Activated gamma-delta T cell treated with Interleukin-2 at 50 U/mL for 16 hours (primary cell): ENCODE results near the gene LGI4.
"Not testable (repeated sequence)": the region's sequence is repeated elsewhere in the genome, so short reads cannot be mapped to it uniquely, and the experiment has no call there.

ENCODE experiments used
- DNase-seq: peaks from one replicate; pipeline ENCODE4 v3.0.0-alpha.2; 2020

LGI4 gene

GRCh38 chr19:35140962-35141836 is 6.3 kb upstream of the LGI4 start:
- DNase-seq = peak; percentile 94

DNA sequence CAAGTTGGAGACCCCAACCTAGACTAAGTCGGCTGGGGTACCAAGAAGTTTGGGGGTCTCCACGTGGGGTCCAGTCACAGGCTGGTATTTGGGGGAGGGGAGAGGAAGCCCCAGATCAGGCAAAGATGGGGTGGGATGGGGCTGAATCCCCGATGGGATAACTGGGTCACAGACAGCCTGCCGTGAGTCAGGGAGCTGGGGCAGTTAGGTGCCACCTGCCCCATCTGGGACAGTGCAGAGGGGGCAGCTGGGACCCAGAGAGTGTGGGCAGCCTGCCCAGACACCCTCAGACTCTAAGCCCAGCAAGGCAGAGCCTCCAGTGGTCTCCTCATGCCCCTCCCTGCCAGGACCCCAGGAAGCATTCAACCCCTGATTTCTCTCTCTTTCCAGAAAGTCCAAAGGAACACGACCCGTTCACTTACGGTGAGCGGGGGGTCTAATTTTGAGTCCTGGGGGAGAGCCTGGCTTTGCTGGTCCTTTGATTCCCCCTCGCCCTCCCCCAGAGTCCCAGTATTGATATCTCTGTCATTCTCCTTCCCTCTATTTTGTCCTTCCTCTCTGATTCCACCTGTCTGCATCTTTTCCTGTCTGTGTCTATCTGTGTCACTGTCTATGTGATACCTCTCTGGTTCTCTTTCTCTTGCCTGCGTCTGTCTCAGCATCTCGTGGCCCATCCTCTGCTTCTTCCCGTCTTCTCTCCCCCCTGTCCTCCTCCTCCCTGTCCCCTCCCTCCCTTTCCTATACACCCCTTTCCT is 5.5 kb upstream of the LGI4 start:
- DNase-seq = no peak

DNA sequence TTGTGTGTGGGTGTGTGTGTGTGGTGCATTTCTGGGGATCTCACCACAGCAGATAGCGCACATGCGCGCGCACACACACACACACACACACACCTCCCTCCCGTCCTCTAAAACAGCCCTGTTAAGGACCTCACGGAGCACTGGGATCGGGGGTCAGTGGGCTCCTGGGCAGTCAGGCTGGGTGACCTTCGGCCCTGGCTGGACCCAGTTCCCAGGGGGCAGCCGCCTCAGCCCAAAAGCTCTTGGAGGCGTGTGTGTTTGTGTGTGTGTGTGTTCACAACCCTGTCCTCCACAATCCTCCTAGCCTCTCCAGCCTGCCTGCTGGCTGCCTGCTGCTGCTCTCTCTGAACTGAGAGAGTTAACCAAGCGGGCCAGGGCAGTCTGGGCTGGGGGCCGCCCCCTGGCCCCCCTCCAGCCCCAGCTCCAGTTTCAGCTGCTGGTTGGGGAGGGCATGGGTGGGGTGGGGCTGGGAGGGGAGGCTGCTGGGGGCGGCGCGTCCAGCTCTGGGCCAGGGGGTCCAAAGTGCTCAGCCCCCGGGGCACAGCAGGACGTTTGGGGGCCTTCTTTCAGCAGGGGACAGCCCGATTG is 3.5 kb upstream of the LGI4 start, which contains the start of gene FXYD1:
TSS of gene FXYD1 (plus strand) at position 520 of the 588 bp plus-strand sequence. CDS start 1,256 bp downstream, outside the sequence.
- no peak for DNase-seq

DNA sequence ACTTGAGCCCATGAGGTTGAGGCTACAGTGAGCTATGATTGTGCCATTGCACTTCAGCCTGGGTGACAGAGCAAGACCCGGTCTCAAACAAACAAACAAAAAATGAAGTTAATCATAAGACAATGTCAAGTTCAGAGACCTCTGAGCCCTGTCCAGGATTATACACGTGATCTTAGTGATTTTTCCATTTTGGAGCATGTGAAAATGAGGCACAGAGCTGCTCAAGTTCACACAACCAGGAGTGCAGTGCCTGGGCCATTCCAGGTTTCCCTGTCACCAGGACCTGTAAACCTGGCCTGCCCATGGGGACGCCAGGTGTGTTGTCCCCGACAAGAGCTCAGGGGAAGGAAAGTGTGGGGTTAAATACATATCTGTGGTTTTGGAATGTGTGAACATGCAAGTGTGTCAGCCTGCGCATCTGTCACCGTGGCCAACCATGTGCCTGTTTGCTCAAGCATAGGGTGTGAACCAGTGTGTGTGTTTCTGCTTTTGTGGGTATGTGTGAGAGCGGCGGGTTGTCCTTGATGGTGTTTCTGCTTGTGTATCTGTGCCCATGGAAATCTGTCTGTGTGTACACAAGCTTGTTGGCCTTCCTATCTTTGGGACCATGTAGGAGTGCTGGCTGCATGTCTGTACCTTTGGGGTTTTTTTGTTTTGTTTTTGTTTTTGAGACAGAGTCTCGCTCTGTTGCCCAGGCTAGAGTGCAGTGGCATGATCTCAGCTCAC is 2.3 kb upstream of the LGI4 start:
- no peak for DNase-seq

- DNase-seq = no peak
Observed at GRCh38 chr19:35136231-35136630, 1.4 kb upstream of the LGI4 start.

DNA sequence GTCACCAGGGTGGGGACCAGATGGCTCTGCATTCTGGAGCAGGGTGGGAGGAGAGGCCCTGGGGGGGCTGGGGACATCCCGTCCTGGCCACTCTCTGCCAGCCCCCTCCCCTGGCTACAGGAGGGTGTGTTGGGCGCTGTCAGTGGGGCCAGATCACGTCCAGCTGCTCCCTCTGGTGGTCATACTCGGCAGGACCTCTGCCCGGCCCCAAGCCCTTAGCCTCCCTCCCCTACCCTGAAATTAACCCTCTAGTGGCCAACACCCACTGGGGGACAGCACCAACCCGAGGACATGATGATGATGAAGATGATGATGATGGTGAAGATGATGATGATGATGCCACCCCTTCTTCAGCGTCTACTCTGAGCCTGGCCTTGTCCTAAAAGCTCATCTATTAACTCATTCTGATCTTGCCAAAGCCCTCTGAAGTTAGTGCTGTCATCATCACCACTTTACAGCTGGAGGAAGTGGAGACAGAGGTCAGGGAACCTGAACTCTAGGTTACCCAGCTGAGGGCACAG is 590 bp upstream of the LGI4 start:
- peak; percentile 57 for DNase-seq

GRCh38 chr19:35133826-35134225 is 1.0 kb downstream of the LGI4 start:
- no peak for DNase-seq

DNA sequence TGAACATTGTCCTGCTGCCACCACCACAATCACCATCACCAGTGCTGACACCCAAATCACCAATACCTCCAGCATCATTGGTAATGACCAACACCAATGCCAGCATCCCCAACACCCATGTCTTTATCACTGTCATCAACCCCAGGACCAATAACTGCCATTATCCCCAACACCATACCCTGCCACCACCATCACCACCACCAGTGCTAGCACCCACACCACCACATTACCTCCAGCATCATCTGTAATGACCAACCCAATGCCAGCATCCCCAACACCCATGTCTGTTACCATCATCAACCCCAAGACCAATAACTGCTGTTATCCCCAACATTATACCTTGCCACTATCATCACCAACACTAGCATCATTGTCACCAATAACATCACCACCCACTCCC is 2.6 kb downstream of the LGI4 start:
- no peak for DNase-seq

- no peak for DNase-seq
Observed at GRCh38 chr19:35130761-35131720, 3.8 kb downstream of the LGI4 start.

DNA sequence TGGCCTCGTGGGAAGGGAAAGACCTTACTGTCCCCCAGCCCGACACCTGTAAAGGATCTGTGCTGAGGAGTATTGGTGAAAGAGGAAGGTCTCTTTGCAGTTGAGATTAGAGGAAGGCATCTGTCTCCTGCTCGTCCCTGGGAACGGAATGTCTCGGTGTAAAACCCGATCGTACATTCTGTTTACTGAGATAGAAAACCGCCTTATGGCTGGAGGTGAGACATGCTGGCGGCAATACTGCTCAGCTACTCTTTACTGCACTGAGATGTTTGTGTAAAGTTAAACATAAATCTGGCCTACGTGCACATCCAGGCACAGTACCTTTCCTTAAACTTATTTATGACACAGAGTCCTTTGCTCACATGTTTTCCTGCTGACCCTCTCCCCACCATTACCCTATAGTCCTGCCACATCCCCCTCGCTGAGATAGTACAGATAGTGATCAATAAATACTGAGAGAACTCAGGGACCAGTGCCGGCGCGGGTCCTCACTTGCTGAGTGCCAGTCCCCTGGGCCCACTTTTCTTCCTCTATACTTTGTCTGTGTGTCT is 5.1 kb downstream of the LGI4 start:
- DNase-seq = not testable (repeated sequence)

GRCh38 chr19:35128398-35129057 is 6.3 kb downstream of the LGI4 start:
- no peak for DNase-seq

DNA sequence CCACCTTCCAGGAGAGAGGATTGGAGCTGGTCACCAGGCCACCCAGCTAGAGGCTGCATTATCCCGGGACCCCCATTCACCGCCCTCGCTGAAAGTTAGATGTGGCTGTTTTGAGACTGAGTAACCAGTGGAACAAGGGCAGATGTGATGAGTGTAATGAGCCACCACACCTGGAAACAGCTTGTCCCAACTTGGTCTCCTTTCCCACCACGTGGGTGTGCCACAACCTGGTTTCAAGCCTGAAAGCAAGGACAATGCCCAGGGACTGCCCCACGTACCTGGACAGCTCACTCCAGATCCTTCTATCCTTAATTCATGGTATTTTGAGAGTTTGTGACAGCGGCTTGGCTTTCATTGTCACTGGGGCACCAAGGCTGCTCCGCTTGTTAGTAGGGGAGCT is 7.0 kb downstream of the LGI4 start:
- no peak for DNase-seq

DNA sequence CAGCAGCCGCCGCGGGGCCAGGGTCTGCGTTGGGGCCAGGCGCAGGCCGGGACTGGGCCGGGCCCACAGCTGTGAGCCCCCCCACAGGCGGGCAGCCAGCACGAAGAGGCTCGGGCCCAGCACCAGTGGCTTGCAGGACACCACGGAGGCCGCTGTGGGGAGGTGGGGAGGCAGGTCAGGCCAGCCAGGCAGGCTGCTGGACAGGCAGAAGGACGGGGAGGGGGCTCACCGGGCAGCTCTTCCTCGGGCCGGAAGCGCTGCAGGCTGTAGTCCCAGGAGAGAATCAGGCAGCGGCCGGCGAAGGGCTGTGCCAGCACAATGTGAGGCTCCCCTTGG is 8.3 kb downstream of the LGI4 start:
- DNase-seq = no peak

DNA sequence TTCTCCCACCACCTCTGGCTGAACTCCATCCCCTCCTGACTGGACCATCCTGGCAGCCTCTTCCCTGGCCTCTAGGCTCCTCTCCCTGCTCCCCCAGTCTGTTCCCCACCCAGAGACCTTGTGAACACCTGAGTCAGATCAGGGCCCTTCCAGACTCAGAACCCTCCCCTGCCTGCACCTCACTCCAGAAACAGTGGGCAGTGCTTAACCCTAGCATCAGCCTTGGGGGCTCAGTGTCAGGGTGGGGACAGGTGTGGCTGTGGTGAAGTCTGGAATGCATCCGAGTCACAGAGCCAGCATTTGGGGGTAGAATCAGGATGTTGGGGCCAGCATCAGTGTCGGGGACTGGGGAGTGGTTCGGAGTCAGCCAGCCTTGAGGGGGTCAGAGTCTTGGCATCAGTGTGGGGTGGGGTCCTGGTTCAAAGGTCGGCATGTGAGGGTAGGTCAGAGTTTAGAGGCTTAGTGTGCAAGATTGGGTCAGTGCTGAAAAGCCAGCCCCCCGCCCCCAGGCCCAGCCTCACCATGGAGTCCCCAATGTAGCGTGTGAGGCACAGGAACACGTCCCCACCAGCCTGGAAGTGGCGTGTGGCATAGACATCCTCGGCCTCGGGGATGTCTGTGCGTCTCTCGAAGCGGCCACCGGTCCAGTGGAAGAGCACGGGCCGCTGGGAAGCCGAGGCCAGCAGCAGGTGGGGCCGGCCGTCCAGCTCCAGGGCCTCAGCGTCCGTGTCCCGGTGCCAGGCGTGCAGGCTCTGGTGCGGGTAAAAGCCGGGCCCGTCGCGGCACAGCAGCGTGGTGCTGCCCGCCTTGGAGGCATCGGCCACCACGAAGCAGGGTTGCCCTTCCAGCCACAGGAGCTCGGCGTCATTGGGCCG is 8.9 kb downstream of the LGI4 start:
- no peak for DNase-seq

DNA sequence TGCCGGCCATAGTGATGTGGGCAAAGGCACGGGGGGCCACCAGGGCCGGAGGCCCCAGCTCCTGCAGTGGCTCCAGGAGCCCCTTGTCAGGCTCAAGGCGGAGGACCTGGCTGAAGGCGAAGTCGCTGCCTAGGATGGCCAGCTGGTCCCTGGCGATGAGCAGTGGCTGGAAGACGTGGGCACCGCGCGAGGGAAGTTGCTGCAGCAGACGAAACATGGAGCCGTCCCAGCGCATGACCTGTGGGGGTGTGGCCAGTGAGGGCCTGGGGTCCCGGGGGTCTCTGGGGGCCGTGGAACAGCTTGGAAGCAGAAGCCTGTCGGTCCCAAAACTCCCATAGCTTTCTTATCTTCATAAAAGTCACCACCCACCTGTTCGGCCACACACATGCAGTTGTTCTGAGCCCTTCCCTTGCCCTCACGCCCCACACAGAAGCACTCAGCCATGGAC is 9.6 kb downstream of the LGI4 start:
- DNase-seq = no peak

- peak; percentile 81 for DNase-seq
Observed at GRCh38 chr19:35124098-35125060, 10.5 kb downstream of the LGI4 start.

- no peak for DNase-seq
Observed at GRCh38 chr19:35123573-35123972, 11.3 kb downstream of the LGI4 start.
